ENCODE data around the gene RIT1.

- no peak for TF ChIP-seq CTCF (IDR thresholded peaks at IDR 0.05)
- TF ChIP-seq POLR2A (IDR thresholded peaks at IDR 0.05) = no peak
Measured at GRCh38 chr1:155946633-155947219, 35.6 kb upstream of the RIT1 start.
